ENCODE results near the gene GNB1L. TPM values are rescaled to one million over a fixed set of nuclear protein-coding genes. Genes with fewer than 3 reads are reported as not detected.

GNB1L gene
- total and polyA plus RNA-seq, 2 experiments from 2014 or later: 14.3 to 16.5 TPM

DNA sequence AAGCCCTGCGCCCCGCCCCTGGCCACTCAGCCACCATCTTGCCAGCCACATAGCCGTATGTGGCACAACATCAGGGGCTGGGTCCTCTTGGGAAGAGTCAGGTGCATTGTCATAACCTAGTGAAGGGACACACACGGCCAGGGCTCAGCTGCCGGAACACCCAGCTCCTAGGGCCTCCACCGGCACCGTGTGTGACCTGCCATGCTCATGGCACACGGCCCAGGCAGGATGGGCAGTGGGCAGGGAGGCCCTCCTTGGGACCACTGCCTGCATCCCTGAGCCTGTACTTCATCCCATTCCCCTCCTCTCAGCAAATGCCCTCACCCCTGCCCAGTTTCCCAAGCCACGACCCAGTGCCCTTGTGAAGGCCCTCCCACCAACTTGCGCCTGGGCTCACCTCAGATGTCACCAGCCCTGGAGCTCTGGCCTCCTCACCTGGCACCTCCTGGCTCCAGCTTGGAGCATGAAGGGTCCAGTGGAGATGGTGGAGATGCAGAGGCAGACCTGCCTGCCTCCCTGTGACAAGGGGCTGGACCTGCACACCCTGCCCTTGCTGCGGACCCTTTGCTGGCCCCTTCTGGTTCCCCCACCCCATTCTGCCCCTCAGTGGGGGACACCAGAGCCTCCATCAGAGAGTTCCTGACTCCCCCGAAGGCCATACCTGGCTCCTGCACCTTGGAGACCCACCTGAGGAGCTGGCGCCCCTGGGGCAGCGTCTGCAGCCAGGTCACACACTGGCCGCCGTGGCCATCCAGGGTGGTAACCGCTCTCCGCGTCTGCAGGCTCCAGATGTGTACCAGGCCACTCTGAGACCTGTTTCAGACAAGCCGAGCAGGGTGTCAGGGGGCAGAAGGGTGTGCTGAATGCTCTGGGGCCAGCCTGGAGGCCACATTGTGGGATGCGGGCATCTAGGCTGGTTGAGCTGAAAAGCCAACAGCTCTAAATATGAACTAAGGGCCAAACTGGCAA is 34.5 kb downstream of the GNB1L start:
- H3K9me3 ChIP-seq (ENCODE audit: low read depth): no peaks in the 10 kb centered on the region
- no peak overlapping the region for H3K9ac ChIP-seq
- H3K79me2 ChIP-seq (ENCODE audit: insufficient read depth): 0 out of 2 replicates have a peak, but pooled peaks cover under 1% of the 10 kb centered on the region
- TF ChIP-seq EZH2 (IDR thresholded peaks at IDR 0.05; ENCODE audit: insufficient read depth, poor library complexity, severe bottlenecking) (no peak), EZH2phosphoT487 (IDR thresholded peaks at IDR 0.05; ENCODE audit: insufficient read depth, low read depth) (no peak)
- in situ Hi-C loops (cut with MboI): no loop called here
- DNase-seq: no peak
- H3K4me3 ChIP-seq: no peak overlapping the region
- H4K20me1 ChIP-seq (ENCODE audit: insufficient read depth): no peaks in the 10 kb centered on the region
- no peaks in the 10 kb centered on the region for H3K36me3 ChIP-seq (ENCODE audit: low read depth)
- H3K9me2 ChIP-seq (ENCODE audit: insufficient read depth): no peaks in the 10 kb centered on the region
- no peak overlapping the region for H2AFZ ChIP-seq
- no peak overlapping the region for H3K4me2 ChIP-seq (ENCODE audit: unreplicated experiment)
- H3F3A ChIP-seq (ENCODE audit: insufficient read depth): no peaks in the 10 kb centered on the region
- H3K27me3 ChIP-seq (replicated peaks; ENCODE audit: insufficient read depth): no peaks in the 10 kb centered on the region
- no peaks in the 10 kb centered on the region for H3K4me1 ChIP-seq (ENCODE audit: insufficient read depth)
- no peak overlapping the region for H3K27ac ChIP-seq
- WGBS, 2 experiments (ENCODE audit: low coverage in 1 of 2, low lambda C conversion rate in 2 of 2, missing lambda C conversion rate in 2 of 2): 93 to 95% methylated on average over 20 to 21 of the region's 21 CpGs

- DNase-seq: no peak
- no peak overlapping the region for H3K4me3 ChIP-seq
- H3K9me3 ChIP-seq (ENCODE audit: low read depth): no peaks in the 10 kb centered on the region
- H3F3A ChIP-seq (ENCODE audit: insufficient read depth): no peaks in the 10 kb centered on the region
- H3K9me2 ChIP-seq (ENCODE audit: insufficient read depth): no peaks in the 10 kb centered on the region
- WGBS, 2 experiments (ENCODE audit: low coverage in 1 of 2, low lambda C conversion rate in 2 of 2, missing lambda C conversion rate in 2 of 2): 92 to 95% methylated on average over 14 of the region's 14 CpGs
- no peak overlapping the region for H3K27ac ChIP-seq
- in situ Hi-C loops (cut with MboI): no loop called here
- H3K36me3 ChIP-seq (ENCODE audit: low read depth): no peaks in the 10 kb centered on the region
- no peak overlapping the region for H2AFZ ChIP-seq
- TF ChIP-seq EZH2phosphoT487 (IDR thresholded peaks at IDR 0.05; ENCODE audit: insufficient read depth, low read depth): no peak
- no peak for TF ChIP-seq EZH2 (IDR thresholded peaks at IDR 0.05; ENCODE audit: insufficient read depth, poor library complexity, severe bottlenecking)
- H4K20me1 ChIP-seq (ENCODE audit: insufficient read depth): no peaks in the 10 kb centered on the region
- H3K4me1 ChIP-seq (ENCODE audit: insufficient read depth): no peaks in the 10 kb centered on the region
- no peaks in the 10 kb centered on the region for H3K79me2 ChIP-seq (ENCODE audit: insufficient read depth)
- H3K27me3 ChIP-seq (replicated peaks; ENCODE audit: insufficient read depth): no peaks in the 10 kb centered on the region
- H3K9ac ChIP-seq: no peak overlapping the region
- H3K4me2 ChIP-seq (ENCODE audit: unreplicated experiment): no peak overlapping the region
Observed at GRCh38 chr22:19819208-19819910, 35.3 kb downstream of the GNB1L start.

GRCh38 chr22:19818324-19819207 is 36.1 kb downstream of the GNB1L start:
- no peak overlapping the region for H3K9ac ChIP-seq
- no peak for DNase-seq
- no peaks in the 10 kb centered on the region for H3K36me3 ChIP-seq (ENCODE audit: low read depth)
- H3K79me2 ChIP-seq (ENCODE audit: insufficient read depth): no peaks in the 10 kb centered on the region
- no peak overlapping the region for H3K27ac ChIP-seq
- no peaks in the 10 kb centered on the region for H3K27me3 ChIP-seq (replicated peaks; ENCODE audit: insufficient read depth)
- no peak for TF ChIP-seq EZH2 (IDR thresholded peaks at IDR 0.05; ENCODE audit: insufficient read depth, poor library complexity, severe bottlenecking)
- TF ChIP-seq EZH2phosphoT487 (IDR thresholded peaks at IDR 0.05; ENCODE audit: insufficient read depth, low read depth): no peak
- H3K9me3 ChIP-seq (ENCODE audit: low read depth): no peaks in the 10 kb centered on the region
- H3F3A ChIP-seq (ENCODE audit: insufficient read depth): no peaks in the 10 kb centered on the region
- no peaks in the 10 kb centered on the region for H4K20me1 ChIP-seq (ENCODE audit: insufficient read depth)
- no peak overlapping the region for H2AFZ ChIP-seq
- WGBS, 2 experiments (ENCODE audit: low coverage in 1 of 2, low lambda C conversion rate in 2 of 2, missing lambda C conversion rate in 2 of 2): 92 to 95% methylated on average over 17 of the region's 17 CpGs
- H3K4me1 ChIP-seq (ENCODE audit: insufficient read depth): no peaks in the 10 kb centered on the region
- H3K9me2 ChIP-seq (ENCODE audit: insufficient read depth): no peaks in the 10 kb centered on the region
- in situ Hi-C loops (cut with MboI): no loop called here
- no peak overlapping the region for H3K4me2 ChIP-seq (ENCODE audit: unreplicated experiment)
- H3K4me3 ChIP-seq: no peak overlapping the region

Data from GM23248 (cell line).